Lung (tissue), 12 donors: ENCODE measurements around the gene TEX101. TPM values are rescaled to one million over a fixed set of nuclear protein-coding genes. Genes with fewer than 3 reads are reported as not detected.

Experiments used
- ATAC-seq: fragments of 200-7000 bp; cut with Tn5 transposase; one replicate; pipeline ENCODE4 v1.9.1; 2020; ENCODE audit warnings: moderate number of reproducible peaks; ENCODE audit not compliant: insufficient read depth, low FRiP score
- DNase-seq, 3 donors: peaks; one replicate each; pipeline ENCODE4 v3.0.0-alpha.2; 2013 to 2017
- H3K27ac ChIP-seq, 2 donors: one replicate each; pipeline ENCODE4 v1.5.1; 2013; ENCODE audit warnings: mild to moderate bottlenecking in 2 of 2, moderate library complexity in 2 of 2, control low read depth in 1 of 2, inconsistent platforms in 1 of 2, low read depth in 1 of 2, low read length in 1 of 2
- H3K27me3 ChIP-seq, 3 donors: one replicate each; pipeline ENCODE4 v1.5.1; 2013; ENCODE audit warnings: low read length in 2 of 3; ENCODE audit not compliant: control insufficient read depth in 3 of 3, insufficient read depth in 3 of 3
- H3K36me3 ChIP-seq, 4 donors: one replicate each; pipeline ENCODE4 v1.5.1; 2013; ENCODE audit warnings: low read length in 4 of 4, mild to moderate bottlenecking in 1 of 4, moderate library complexity in 1 of 4; ENCODE audit not compliant: control insufficient read depth in 4 of 4, insufficient read depth in 4 of 4
- H3K4me1 ChIP-seq, 5 donors: one replicate each; pipeline ENCODE4 v1.5.1; 2013; ENCODE audit warnings: low read length in 5 of 5, mild to moderate bottlenecking in 2 of 5, moderate library complexity in 1 of 5; ENCODE audit not compliant: control insufficient read depth in 5 of 5, insufficient read depth in 5 of 5
- H3K4me3 ChIP-seq: one replicate; pipeline ENCODE4 v1.5.1; 2013; ENCODE audit warnings: mild to moderate bottlenecking, control low read depth, moderate library complexity
- H3K9ac ChIP-seq, 2 donors: one replicate each; pipeline ENCODE4 v1.5.1; 2013; ENCODE audit warnings: low read length in 2 of 2, control low read depth in 1 of 2; ENCODE audit not compliant: insufficient read depth in 1 of 2
- H3K9me3 ChIP-seq, 4 donors: one replicate each; pipeline ENCODE4 v1.5.1; 2013; ENCODE audit warnings: low read length in 3 of 4, mild to moderate bottlenecking in 1 of 4, moderate library complexity in 1 of 4; ENCODE audit not compliant: control insufficient read depth in 4 of 4, insufficient read depth in 3 of 4
- WGBS, 2 donors: extraction: QIAGEN DNeasy Blood & Tissue Kit; methylation state at CpG; one replicate each; pipeline ENCODE4 v1.1.7; 2013; 5-methylcytosine and 5-hydroxymethylcytosine counted together
- polyA plus RNA-seq, 2 donors: library from polyadenylated mRNA; stranded (reverse); fragments of 200-250 nt; gene quantifications; one replicate each; pipeline ENCODE4 v1.2.1, GENCODE V29; 2013
- total RNA-seq, 2 donors: library from RNA; depleted of rRNA in 1 of 2; stranded (reverse); fragments of >200 nt in 1 of 2; gene quantifications; one replicate each; pipeline ENCODE4 v1.2.1, GENCODE V29; 2014 to 2021
- TF ChIP-seq, protein P1 (sequence below): IDR thresholded peaks from 2 replicates; pipeline ENCODE4 v1.5.1; 2012; ENCODE audit warnings: mild to moderate bottlenecking; ENCODE audit errors: control extremely low read depth, extremely low read depth
- donor health status: control.
- donor health status: control.
- donor health status: Bipolar disorder and iron deficiency.
- donor health status: healthy.
- donor health status: DM: yes; HTN: yes; CAD: no.

Gene TEX101
- total and polyA plus RNA-seq, 4 donors: not detected

DNA sequence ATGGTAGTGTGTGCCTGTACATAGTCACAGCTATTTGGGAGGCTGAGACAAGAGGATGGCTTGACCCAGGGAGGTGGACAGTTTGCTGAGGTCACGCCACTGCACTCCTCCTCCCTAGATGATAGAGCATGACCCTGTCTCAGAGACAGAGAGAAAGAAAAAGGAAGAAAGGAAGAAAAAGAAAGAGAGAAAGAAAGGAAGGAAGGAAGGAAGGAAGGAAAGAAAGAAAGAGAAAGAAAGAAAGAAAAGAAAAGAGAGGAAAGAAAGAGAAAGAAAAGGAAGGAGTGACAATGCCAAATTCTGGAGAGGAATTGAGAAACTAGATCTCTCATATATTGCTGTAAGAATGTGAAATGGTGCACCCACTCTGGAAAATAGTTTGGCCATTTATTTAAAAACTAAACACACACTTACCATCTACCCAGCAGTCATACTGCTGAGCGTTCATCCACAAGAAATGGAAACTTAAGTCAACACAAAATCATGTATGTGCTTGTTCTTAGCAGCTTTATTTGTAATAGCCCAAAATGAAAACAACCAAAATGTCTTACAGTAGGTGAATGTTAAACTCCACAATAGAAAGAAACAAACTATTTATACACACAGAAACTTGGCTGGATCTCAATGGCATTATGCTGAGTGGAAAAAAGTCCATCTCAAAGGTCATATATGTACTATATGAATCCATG lies 7.5 kb downstream of the TEX101 start:
- Histone ChIP-seq H3K27ac (no peak overlapping the region), H3K4me1 (peaks cover 0 to 4% (median 0%) of the 10 kb centered on the region in 5 donors), H3K27me3 (no peaks in the 10 kb centered on the region), H3K9me3 (peaks cover 0 to 2% (median 0%) of the 10 kb centered on the region in 4 donors), H3K9ac (no peak overlapping the region), H3K4me3 (no peak overlapping the region), H3K36me3 (no peaks in the 10 kb centered on the region)
- no peak for DNase-seq
- TF ChIP-seq, protein P1, sequence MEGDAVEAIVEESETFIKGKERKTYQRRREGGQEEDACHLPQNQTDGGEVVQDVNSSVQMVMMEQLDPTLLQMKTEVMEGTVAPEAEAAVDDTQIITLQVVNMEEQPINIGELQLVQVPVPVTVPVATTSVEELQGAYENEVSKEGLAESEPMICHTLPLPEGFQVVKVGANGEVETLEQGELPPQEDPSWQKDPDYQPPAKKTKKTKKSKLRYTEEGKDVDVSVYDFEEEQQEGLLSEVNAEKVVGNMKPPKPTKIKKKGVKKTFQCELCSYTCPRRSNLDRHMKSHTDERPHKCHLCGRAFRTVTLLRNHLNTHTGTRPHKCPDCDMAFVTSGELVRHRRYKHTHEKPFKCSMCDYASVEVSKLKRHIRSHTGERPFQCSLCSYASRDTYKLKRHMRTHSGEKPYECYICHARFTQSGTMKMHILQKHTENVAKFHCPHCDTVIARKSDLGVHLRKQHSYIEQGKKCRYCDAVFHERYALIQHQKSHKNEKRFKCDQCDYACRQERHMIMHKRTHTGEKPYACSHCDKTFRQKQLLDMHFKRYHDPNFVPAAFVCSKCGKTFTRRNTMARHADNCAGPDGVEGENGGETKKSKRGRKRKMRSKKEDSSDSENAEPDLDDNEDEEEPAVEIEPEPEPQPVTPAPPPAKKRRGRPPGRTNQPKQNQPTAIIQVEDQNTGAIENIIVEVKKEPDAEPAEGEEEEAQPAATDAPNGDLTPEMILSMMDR: no peak
- 77 to 87% methylated on average over 2 of the region's 2 CpGs for WGBS, 2 donors
- no peak for ATAC-seq

DNA sequence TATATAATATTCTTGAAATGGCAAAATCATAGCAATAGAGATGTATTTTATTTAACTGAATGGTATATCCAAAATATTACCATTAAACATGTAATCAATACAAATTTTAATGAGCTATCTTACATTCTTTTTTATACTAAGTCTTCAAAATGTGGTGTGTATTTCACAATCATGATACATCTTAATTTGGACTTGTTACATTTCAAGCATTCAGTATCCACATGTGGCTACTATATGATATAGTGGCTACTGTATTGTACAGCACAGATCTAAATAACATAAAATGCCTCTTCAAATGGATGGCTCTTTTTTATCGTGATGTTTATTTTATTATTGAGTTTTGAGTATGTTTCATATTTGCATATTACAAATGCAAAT lies 8.0 kb downstream of the TEX101 start:
- 84 to 92% methylated on average over 1 of the region's 1 CpG for WGBS, 2 donors
- ATAC-seq: no peak

DNA sequence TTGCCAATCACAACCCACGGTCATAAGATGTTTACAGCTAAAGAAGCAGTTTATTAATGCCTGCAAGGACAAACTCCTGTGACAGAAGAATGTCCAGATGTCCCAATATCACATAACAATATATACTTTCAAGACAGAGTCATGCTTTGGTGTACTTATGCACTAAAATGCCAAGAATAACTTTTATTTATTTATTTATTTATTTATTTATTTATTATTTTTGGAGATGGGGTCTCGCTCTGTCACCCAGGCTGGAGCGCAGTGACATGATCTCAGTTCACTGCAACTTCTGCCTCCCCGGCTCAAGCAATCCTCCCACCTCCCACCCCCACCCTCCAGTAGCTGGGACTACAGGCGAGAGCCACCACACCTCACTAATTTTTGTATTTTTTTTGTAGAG lies 9.1 kb downstream of the TEX101 start:
- no peak overlapping the region for H3K9ac ChIP-seq
- H3K4me1 ChIP-seq: peaks cover 0 to 4% (median 0%) of the 10 kb centered on the region in 5 donors
- DNase-seq: no peak
- no peak overlapping the region for H3K4me3 ChIP-seq
- TF ChIP-seq, protein P1: no peak
- no peak overlapping the region for H3K27ac ChIP-seq
- H3K36me3 ChIP-seq: no peaks in the 10 kb centered on the region
- no peak for ATAC-seq
- no peaks in the 10 kb centered on the region for H3K27me3 ChIP-seq
- no peaks in the 10 kb centered on the region for H3K9me3 ChIP-seq
- WGBS, 2 donors: 93 to 95% methylated on average over 5 of the region's 5 CpGs

More for the DNA sequence above, 8.0 kb downstream of the TEX101 start:
- TF ChIP-seq, protein P1: no peak
- Histone ChIP-seq H3K27ac (no peak overlapping the region), H3K4me3 (no peak overlapping the region), H3K4me1 (peaks cover 0 to 4% (median 0%) of the 10 kb centered on the region in 5 donors), H3K27me3 (no peaks in the 10 kb centered on the region), H3K36me3 (no peaks in the 10 kb centered on the region), H3K9ac (no peak overlapping the region), H3K9me3 (peaks cover 0 to 2% (median 0%) of the 10 kb centered on the region in 4 donors)
- DNase-seq: no peak
